GM21367 (cell line): Measurements from ENCODE around the gene TDRD12.

ENCODE experiments used
- ATAC-seq: cut with Tn5 transposase; IDR thresholded peaks from one replicate; pipeline ENCODE4 v1.9.1; 2021; ENCODE audit not compliant: unreplicated experiment

The TDRD12 gene

GRCh38 chr19:32809254-32809653 lies 89.7 kb downstream of the TDRD12 start:
- ATAC-seq = no peak

- ATAC-seq = no peak
These were observed 90.2 kb downstream of the TDRD12 start for GRCh38 chr19:32809754-32810153.

GRCh38 chr19:32810452-32810851 lies 90.9 kb downstream of the TDRD12 start:
- no peak for ATAC-seq

- ATAC-seq = no peak
These were observed 91.6 kb downstream of the TDRD12 start for GRCh38 chr19:32811151-32811550.

- no peak for ATAC-seq
These were observed 92.5 kb downstream of the TDRD12 start for GRCh38 chr19:32812036-32812435.

GRCh38 chr19:32812571-32812970 lies 93.0 kb downstream of the TDRD12 start:
- no peak for ATAC-seq

- no peak for ATAC-seq
These were observed 94.4 kb downstream of the TDRD12 start for GRCh38 chr19:32813862-32814425.

GRCh38 chr19:32814624-32815023 lies 95.1 kb downstream of the TDRD12 start:
- ATAC-seq = no peak

GRCh38 chr19:32816555-32817099 lies 97.1 kb downstream of the TDRD12 start:
- ATAC-seq = no peak

- no peak for ATAC-seq
These were observed 98.3 kb downstream of the TDRD12 start for GRCh38 chr19:32817569-32818476.

GRCh38 chr19:32818536-32818935 lies 99.0 kb downstream of the TDRD12 start:
- ATAC-seq = no peak

- ATAC-seq = no peak
These were observed 100.1 kb downstream of the TDRD12 start for GRCh38 chr19:32819419-32820400.

GRCh38 chr19:32822916-32823746 lies 103.6 kb downstream of the TDRD12 start:
- no peak for ATAC-seq

- no peak for ATAC-seq
These were observed 104.2 kb downstream of the TDRD12 start for GRCh38 chr19:32823747-32824102.

GRCh38 chr19:32824191-32824751 lies 104.7 kb downstream of the TDRD12 start:
- ATAC-seq = no peak

- ATAC-seq = no peak
These were observed 105.5 kb downstream of the TDRD12 start for GRCh38 chr19:32824916-32825608.

- ATAC-seq = no peak
These were observed 108.6 kb downstream of the TDRD12 start for GRCh38 chr19:32828139-32828538.

GRCh38 chr19:32828643-32829344 lies 109.2 kb downstream of the TDRD12 start:
- no peak for ATAC-seq
